HG03432 (cell line): ENCODE measurements around the gene PDCD1LG2.
"Not testable (repeated sequence)": the region's sequence is repeated elsewhere in the genome, so short reads cannot be mapped to it uniquely, and the experiment has no call there.

Experiments
- ATAC-seq: cut with Tn5 transposase; IDR thresholded peaks from one replicate; pipeline ENCODE4 v1.9.1; 2021; ENCODE audit warnings: mild to moderate bottlenecking, moderate library complexity; ENCODE audit not compliant: unreplicated experiment

Gene PDCD1LG2

DNA sequence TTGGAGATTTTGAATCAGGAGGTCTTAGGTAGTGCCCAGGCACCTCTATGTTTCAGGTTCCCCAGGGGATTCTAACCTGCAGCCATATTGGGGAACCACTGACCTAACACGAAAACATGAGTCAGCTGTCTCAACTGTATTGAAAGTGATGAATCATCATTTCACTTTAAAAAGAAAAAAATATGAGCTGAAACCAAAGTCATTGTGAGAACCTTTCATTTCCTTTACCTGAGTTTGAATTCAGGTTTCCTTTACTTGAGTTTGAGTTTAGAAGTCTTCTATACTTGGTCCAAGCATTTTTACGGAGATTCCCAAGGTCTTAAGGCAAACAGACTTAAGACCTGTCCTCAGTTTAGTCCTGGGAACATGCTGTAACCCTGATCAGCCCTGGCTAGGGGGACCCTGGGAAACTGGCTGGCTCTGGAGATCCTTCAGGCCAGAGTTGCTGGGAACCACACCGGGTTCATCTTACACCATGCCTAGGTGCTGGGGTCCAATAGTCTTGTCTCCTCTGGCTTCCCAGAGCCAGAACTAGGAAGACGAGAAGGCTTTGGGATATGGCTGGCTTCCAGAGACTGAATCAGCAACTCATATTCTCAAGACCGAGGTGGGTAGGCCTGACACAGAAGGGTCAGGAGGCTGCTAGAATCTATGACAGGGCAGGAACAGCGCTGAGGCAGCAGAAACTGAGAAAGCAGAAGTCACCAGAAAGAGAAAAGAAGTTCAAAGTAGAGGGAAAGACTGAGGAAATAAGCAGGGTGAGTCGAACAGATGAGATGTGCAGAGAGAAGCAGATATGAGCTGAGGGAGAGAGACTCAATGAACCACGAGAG, 16.4 kb upstream of the PDCD1LG2 start:
- peak; percentile 84 for ATAC-seq

DNA sequence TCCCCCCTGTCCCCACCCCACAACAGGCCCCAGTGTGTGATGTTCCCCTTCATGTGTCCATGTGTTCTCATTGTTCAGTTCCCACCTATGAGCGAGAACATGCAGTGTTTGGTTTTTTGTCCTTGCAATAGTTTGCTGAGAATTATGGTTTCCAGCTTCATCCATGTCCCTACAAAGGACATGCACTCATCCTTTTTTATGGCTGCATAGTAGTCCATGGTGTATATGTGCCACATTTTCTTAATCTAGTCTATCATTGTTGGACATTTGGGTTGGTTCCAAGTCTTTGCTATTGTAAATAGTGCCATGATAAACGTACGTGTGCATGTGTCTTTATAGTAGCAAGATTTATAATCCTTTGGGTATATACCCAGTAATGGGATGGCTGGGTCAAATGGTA, 15.6 kb upstream of the PDCD1LG2 start:
- not testable (repeated sequence) for ATAC-seq

DNA sequence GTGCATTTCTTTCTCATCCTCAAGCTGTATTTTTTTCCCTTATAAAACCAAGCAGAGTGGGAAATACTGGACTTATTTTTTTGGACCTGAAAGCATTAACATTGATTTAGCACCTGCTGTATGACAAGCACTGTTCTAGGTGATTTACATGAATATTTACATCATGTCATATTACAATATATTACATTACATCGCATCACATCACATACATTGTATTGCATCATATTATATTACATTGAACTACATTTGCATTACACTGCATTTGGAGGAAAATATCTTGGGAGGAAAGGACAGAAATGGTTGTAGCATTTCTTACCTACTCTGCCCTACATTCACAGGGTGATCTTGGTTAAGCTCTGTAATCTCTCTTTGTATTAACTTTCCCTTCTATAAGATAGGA, 11.2 kb upstream of the PDCD1LG2 start:
- no peak for ATAC-seq

DNA sequence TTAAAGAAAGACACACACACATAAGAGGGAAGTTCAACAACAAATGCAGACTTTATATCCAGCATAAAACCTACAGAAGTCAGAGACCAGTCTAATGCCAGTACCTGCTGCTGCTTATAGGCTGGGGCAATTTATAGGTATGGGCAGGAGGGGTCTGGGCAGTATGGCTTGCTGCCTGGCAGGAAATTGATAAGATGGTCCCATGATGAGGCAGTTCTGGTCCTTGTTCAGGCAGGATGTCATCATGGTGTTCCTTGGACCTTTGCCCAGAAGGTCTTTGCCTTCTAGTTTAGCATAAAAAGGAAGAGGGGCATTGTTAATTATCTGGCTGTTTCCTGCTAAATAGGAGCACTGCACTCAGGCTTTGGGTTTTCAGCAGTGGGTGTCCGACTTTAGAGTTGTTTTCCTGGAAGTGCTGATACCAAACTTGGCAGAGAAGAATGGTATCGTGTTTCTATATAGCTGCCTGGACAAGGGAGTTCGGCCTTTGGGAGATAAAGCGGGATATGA, 10.4 kb upstream of the PDCD1LG2 start:
- no peak for ATAC-seq

DNA sequence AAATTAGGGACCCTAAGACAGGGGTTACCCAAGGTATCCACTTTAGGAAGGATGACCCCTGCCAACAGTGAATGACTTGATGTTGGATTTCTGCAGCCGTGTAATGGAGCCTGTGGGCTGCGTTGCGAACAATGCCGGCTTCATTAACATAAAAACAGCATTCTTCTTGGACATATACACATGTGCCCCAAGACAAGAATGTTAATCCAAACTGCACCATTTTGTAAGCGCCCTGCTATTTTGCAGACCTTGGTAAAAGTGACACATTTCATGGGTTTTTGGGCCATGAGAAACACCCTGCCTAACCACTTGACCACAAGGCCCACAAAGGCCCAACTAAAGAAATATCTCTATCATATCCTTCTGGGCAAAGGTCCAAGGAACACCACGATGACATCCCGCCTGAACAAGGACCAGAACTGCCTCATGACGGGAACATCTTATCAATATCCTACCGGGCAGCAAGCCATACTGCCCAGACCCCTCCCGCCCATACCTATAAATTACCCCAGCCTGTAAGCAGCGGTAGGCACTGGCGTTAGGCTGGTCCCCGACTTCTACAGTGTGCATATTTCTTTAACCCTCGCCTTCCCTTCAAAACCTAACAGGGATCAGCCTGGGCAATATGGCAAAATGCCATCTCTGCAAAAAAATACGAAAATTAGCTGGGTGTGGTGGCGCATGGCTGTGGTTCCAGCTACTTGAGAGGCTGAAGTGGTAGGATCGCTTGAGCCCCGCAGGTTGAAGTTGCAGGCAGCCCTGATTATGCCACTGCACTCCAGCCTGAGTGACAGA, 9.7 kb upstream of the PDCD1LG2 start:
- ATAC-seq = no peak

DNA sequence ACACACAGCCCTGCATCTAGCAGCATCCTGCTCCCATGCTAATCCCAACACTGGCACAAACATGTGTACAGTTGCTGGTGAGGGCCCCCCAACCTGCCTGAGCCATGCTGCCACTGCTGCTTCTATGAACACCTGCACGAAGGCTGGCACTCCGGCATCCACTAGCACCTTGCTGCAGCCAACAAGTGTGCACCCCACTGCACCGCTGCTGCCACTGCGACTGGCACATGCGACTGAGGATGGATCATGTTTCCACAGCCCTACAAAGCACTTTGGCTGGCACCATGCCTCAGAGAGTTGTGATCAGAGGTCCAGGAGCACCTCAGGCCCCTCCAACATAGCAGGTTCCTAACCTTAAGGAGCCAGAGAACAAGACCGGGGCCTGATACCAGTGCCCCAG, 7.8 kb upstream of the PDCD1LG2 start:
- no peak for ATAC-seq

DNA sequence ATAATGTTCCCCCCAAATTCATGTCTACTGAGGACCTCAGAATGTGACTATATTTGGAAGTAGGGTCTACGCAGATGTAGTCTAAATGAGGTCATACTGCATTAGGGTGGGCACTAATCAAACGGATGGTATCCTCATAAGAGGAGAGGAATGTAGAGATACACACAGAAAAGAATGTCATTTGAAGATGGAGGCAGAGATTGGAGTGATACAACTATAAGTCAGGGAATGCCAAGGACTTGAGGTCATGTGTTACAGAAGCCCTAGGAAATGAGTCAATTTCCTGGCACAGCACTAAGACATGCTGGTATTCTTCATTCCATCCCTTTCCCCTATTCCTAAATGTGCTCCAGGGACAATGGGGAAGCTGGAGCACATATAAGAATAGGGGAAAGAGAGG, 758 bp upstream of the PDCD1LG2 start:
- ATAC-seq = no peak

DNA sequence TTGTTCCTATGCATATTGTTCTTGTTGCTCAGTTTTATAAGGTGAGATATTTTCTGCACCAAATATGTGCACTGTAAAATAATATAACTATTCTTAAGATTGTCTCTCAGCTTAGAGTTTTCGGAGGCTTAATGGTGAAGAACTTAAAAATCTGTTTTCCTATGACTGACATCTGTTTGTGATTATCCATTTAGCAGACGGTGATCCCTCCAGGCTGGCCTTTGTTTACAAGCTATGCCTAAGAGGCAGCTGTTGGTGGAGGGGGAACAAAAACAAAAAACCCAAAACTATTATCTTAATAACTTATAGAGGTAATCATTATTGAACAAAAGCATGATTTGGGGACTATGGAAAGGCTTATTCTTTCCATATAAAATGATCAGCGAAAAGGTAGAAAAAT, 658 bp downstream of the PDCD1LG2 start:
- no peak for ATAC-seq

DNA sequence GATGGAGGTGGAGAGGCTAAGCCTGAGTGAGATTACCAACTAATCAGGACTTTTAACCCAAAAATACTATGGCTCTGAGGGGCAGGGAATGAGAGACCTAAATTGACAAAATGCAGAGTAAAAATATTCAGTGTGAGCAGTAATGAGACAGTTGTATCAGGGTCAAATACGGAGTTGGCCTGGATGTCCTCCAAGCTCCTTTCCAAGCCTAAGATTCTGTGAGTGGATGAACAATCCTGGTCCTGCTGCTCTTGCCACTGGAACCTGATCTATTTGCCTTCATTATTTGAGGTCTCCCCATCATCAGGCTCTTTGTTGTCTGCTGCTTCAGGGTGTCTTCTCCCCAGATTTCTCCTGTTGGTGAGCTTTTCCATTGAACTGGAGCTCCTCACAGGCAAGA, 1.1 kb downstream of the PDCD1LG2 start:
- no peak for ATAC-seq

DNA sequence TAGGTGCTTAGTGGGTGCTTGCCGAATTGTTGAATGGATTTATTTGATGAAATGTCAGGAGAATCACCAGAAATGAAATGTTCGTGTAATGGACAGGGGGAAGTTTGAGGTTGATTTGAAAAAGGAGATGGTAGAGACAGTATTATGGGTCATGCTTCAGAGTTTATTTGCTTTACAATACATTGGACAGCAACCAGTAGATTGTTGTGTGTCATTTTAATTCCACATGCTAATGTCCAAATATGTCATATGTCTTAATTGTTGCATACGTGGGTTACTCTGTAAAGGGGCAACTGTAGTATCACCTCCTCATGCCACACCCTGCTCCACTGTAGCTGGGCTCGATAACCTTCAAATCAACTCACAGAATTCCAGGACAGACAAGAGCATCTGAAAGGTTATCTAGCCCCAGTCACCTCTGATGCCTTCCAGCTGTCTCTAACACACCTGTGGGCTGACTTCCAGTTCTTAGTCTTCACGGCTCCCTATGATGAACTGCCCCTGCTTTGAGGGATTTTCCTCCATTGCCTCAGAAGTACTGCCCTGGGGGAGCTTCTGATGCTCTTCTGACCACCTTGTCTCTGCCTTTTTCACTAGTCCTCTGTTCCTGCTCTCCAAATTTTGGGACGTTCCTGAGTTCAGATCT, 1.7 kb downstream of the PDCD1LG2 start:
- no peak for ATAC-seq

DNA sequence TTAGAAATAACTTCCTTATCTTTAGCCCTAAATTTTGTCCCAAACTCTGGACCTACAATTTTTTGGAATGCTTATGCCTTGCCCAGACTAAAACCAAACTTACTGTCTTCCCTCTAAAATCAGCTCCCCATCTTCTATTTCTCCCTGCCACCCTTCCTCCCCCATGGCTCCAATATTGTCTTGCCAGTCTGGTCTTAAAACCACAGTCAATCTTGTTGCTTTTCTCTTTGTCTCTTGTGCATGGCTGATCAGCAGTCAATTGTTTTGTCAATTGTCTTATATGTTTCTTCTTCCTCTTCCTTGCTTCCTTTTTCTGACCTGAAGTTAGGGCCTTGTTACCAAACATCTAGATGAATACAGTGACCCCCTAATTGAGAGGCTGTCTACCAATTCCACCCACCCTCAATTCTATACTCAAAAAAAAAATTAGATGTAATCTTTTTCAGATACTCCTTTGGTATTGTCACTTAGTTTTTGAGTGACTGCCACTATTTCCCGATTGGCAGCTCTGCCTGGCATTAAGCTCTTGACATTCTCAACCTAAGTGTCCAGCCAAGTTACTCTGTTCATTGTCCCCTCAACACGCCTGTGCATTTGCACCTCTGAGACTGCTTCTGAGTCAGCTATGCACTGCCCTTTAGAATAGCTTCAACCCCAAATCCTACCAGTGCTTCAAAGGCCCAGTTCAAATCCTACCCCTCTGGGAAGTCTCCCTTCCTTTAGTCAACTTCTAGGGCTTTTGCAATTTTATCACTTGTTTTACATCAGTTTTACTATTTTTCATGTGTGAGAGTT, 2.5 kb downstream of the PDCD1LG2 start:
- no peak for ATAC-seq

DNA sequence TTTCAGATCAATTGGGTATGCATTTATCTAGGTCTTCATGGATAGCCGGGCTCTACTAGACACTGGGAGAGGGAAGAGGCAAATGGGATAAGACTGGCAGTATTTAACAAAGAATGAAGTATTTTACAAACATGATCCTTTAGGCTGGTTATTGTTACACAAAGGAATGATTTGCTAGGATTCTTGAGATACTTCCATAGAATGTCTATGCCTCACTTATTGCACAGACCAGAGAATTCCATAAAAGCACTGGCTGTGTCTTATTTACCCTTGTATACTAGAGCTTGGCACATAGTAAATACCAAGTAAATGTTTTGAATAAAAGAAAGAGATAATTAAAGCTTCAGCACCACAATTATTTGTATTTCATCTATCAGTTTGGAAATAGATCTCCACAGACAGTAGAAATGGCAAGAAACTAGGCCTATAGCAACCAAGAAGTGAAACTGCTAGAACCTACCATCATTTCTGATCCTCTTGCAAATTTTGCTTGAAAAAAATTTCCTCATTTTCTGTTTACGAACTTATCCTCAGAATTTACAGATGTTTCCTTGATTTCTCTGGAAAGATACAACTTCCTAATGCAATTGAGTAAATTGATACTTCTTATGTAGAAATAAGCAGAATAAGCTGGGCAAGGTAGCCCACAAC, 3.8 kb downstream of the PDCD1LG2 start:
- ATAC-seq = no peak

DNA sequence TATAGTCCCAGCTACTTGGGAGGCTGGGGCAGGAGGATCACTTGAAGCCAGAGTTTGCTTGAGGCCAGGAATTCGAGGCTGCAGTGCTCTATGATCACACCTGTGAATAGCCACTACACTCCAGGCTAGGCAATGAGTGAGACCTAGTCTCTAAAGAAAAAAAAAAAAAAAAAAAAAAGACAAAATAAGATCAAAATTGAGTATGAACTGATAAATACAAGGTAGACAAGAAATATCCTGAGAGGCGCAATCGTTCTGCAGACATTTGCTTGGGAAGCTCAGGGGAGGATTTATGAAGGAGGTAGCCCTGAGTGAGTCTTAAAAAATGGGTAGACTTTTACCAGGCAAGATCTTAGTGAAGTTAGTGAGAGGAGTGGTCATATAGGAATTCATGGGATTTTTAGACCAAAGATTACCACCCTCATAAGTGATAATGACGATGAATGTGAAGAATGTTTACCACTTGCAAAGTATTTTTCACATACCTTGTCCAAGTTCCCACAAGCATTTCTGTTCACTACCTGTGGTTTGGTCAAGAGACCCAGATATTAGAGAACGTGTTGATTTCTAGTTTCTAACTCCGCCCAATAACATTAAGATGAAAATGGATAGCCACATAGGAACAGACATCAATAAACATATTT, 4.4 kb downstream of the PDCD1LG2 start:
- no peak for ATAC-seq

DNA sequence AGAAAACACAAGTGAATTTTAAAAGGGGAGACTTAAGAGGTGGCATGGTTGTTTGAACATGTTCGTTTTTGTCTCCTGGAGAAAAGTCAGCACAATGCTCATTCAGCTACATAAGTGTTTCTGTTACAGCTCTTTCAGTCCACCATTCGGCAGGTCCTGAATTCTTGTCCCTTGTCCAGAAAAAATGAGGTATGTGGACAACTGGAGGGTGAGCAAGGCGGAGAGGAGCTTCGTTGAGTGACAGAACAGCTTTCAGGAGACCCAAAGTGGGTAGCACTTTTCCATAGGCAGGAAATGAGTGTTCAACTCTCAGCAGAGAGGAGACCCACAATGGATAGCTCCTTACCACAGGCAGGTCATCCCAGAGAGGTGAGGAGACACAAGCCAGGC, 4.9 kb downstream of the PDCD1LG2 start:
- no peak for ATAC-seq

DNA sequence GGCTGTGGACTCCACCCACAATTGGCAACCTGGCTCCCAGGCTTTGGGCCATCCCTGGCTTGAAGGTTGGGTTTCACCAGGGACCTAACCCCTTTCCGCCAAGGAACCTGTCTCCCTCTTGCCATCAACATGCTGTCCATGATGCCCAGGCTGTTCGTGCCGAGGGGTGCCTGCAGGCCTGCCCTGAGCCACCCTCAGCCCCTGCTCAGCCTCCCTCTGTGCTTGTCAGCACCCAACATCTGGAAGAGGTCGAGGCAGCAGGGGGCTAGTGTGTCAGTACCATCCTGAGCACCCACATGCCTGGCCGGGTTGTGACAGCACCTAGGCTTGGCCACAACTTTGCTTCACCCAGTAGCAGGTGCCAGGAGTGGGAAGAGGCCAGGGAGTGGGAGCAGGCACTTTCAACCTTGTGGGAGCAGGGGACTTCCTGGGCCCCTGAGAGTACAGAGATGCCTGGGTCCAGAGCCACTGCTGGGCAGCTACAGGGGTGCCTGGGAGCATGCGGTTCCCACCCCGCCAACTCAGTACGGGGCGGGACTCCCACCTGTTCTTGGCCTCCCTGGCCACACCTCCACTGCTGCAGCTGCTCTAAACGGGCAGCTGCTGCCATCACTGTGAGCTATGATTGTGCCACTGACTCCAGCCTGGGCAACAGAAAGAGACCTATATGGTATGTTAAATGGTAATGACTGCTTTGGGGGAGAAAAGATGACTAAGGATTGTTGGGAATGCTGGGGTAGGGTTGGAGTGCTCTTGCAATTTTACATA, 6.3 kb downstream of the PDCD1LG2 start:
- no peak for ATAC-seq

DNA sequence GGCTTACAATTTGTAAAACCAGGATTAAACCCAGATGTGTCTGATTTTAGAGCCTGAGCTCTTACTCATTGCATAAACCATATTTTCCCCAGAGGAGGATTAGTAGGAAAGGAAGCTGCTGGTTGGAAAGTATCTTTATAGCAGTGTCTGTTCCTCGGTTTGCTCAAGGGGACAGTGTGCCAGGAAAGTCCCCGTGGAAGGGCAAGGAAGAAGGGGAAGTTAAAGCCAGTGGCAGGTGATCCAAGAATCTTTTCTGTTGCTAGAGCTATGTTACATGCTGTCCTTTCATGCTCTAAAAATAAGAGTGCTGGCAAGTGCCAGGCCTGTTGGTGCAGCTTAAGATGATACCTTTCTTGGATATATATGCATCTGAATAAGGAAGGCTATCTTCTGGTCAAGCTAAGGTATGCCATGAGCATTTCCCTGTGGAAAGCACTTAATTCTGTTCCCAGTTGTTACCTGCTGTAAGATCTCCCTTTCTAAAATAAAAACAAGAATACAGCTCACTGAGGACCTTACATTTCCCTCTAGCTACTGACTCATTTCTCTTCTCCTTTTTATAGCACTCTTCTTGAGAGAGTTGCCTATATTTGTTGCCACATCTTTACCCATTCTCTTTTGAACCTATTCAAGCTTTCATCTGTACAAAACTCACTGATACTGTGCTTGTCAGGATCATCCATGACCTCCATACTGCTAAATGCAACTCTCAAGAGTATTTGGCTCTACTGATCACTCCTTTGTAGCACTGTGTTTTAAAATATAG, 8.0 kb downstream of the PDCD1LG2 start:
- ATAC-seq = peak; percentile 76

DNA sequence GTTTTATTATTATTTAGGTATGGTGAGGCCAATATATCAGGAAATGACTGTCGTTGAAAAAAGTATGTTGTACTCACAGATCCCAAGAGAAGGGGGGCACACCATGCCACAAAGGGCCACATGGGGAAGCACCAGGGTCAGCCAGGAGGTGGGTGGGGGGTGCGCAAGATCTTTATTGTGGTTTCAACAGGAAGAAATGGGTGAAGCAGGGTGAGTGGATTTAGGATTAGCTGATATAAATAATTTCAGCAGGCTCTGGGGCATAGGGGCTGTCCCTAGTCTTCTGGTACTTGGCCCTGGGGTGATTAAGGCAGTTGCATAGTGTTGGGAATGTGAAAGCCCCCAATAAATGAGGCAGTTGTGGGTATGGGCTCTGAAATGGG, 8.6 kb downstream of the PDCD1LG2 start:
- peak; percentile 20 for ATAC-seq

DNA sequence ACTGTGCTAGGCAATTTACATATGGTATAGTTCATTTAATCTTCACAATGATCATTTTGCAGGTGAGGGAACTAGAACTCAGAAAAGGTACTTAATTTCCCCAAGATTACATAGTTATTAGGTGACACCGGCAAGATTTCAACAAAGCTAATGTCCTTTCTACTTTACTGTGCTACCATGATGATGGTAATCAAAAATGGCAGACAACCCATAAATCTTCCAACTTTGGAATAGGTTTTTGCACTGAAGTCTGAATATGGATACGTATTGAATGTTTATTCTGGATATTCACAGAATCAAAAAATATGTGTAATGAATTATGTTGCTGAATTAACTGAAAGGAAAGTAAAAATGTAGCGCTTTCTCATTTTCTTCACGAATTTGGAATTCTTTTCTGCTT, 13.8 kb downstream of the PDCD1LG2 start:
- no peak for ATAC-seq
